GM12878 (cell line): ENCODE results near the gene UGGT2. TPM values are rescaled to one million over a fixed set of nuclear protein-coding genes. Genes with fewer than 3 reads are reported as not detected.

ENCODE experiments used
- ATAC-seq: fragments of 200-7000 bp; cut with Tn5 transposase; 3 replicates; pipeline ENCODE4 v1.9.1; 2020; ENCODE audit warnings: mild to moderate bottlenecking, moderate library complexity
- BruUV-seq: library from RNA; stranded (reverse); fragments of 400-500 nt; replicated peaks from 2 replicates; lab custom pipeline; 2021; lab: Mats Ljungman, UMichigan
- CTCF ChIA-PET: fragments of 300-600 bp; sonication (Branson Sonifier 250); formaldehyde crosslinking; extraction: SDS; loops from one replicate; lab custom pipeline; 2021; ENCODE audit warnings: inconsistent platforms; lab: Yijun Ruan, JAX
- POLR2A ChIA-PET: fragments of 350-600 bp; formaldehyde crosslinking; extraction: SDS; loops from one replicate; lab custom pipeline; 2021; ENCODE audit warnings: inconsistent platforms; lab: Charles Lee
- RAD21 ChIA-PET: fragments of 300-600 bp; sonication (Branson Sonifier 250); formaldehyde crosslinking; loops from one replicate; lab custom pipeline; 2023; ENCODE audit warnings: antibody characterized with exemption; ENCODE audit not compliant: unreplicated experiment; lab: Charles Lee
- SMC1A ChIA-PET: fragments of 300-600 bp; sonication (Branson Sonifier 250); formaldehyde crosslinking; loops from one replicate; lab custom pipeline; 2023; ENCODE audit not compliant: unreplicated experiment, uncharacterized antibody; lab: Charles Lee
- DNase-seq: peaks from one replicate; pipeline ENCODE4 v3.0.0-alpha.2; 2011; ENCODE audit warnings: low read depth, low spot score
- FAIRE-seq: peaks from 3 replicates; lab custom pipeline; 2011; peaks lifted over from hg19 to GRCh38; lab: Jason Lieb, UNC
- H2AFZ ChIP-seq: 2 replicates; pipeline ENCODE4 v1.6.0; 2011; ENCODE audit warnings: low read depth, low read length, control low read depth; ENCODE audit not compliant: control insufficient read depth
- H3K27ac ChIP-seq: 2 replicates; pipeline ENCODE4 v1.5.1; 2011; ENCODE audit warnings: control low read depth; ENCODE audit not compliant: control insufficient read depth, insufficient read depth
- H3K27me3 ChIP-seq, 2 experiments: replicated peaks in 1 of 2; 2 replicates each; pipeline versions ENCODE4 v1.6.0 to v1.6.1; 2011; ENCODE audit warnings: low read length in 1 of 2; ENCODE audit not compliant: control insufficient read depth in 2 of 2, insufficient read depth in 2 of 2
- H3K36me3 ChIP-seq, 2 experiments: 2 replicates each; pipeline ENCODE4 v1.5.1; 2011; ENCODE audit warnings: low read length in 1 of 2; ENCODE audit not compliant: control insufficient read depth in 2 of 2, insufficient read depth in 2 of 2
- H3K4me1 ChIP-seq: 2 replicates; pipeline ENCODE4 v1.6.1; 2011; ENCODE audit warnings: mild to moderate bottlenecking, low read length, moderate library complexity, mixed read lengths; ENCODE audit not compliant: control insufficient read depth, insufficient read depth
- H3K4me2 ChIP-seq: 2 replicates; pipeline ENCODE4 v1.6.0; 2011; ENCODE audit warnings: control low read depth; ENCODE audit not compliant: control insufficient read depth, insufficient read depth
- H3K4me3 ChIP-seq: fragments of 200-600 bp; sonication (generic); 2 replicates; pipeline ENCODE4 v1.5.1; 2016
- H3K79me2 ChIP-seq: 2 replicates; pipeline ENCODE4 v1.6.0; 2011; ENCODE audit warnings: low read length; ENCODE audit not compliant: control insufficient read depth, insufficient read depth
- H3K9ac ChIP-seq: 2 replicates; pipeline ENCODE4 v1.8.0; 2011; ENCODE audit warnings: low read length, control low read depth, mixed read lengths; ENCODE audit not compliant: control insufficient read depth, insufficient read depth
- H3K9me3 ChIP-seq: replicated peaks from 3 replicates; pipeline ENCODE4 v1.5.1; 2011; ENCODE audit warnings: mild to moderate bottlenecking, low read length; ENCODE audit not compliant: control insufficient read depth, insufficient read depth
- H4K20me1 ChIP-seq: 2 replicates; pipeline ENCODE4 v1.6.0; 2011; ENCODE audit not compliant: control insufficient read depth, insufficient read depth
- HDAC6 ChIP-seq: fragments of 200-600 bp; sonication (generic); IDR thresholded peaks from one replicate; pipeline ENCODE4 v1.8.0; 2017; ENCODE audit warnings: antibody characterized with exemption; ENCODE audit not compliant: unreplicated experiment
- IRF3 ChIP-seq: fragments of 450-650 bp; IDR thresholded peaks from 2 replicates; pipeline ENCODE4 v1.6.1; 2014; ENCODE audit warnings: mild to moderate bottlenecking
- NR2C1 ChIP-seq: fragments of 450-650 bp; IDR thresholded peaks from 2 replicates; pipeline ENCODE4 v1.6.1; 2017; ENCODE audit warnings: antibody characterized with exemption, mild to moderate bottlenecking, moderate library complexity
- SIX5 ChIP-seq: IDR thresholded peaks from 2 replicates; pipeline ENCODE4 v1.6.1; 2011; ENCODE audit warnings: mild to moderate bottlenecking, low read depth, low read length, moderate library complexity; ENCODE audit not compliant: severe bottlenecking
- SKIL ChIP-seq: fragments of 450-650 bp; IDR thresholded peaks from 2 replicates; pipeline ENCODE4 v1.6.1; 2017; ENCODE audit warnings: mild to moderate bottlenecking, low read depth, inconsistent platforms; ENCODE audit not compliant: poor library complexity, severe bottlenecking
- SMAD1 ChIP-seq: fragments of 450-650 bp; IDR thresholded peaks from 2 replicates; pipeline ENCODE4 v1.6.1; 2018; ENCODE audit warnings: mild to moderate bottlenecking, low read depth; ENCODE audit not compliant: partially characterized antibody
- STAT1 ChIP-seq: fragments of 450-650 bp; conservative IDR thresholded peaks from 2 replicates; pipeline ENCODE4 v1.6.1; 2014; ENCODE audit warnings: antibody characterized with exemption, mild to moderate bottlenecking
- TARDBP ChIP-seq: IDR thresholded peaks from 2 replicates; pipeline ENCODE4 v1.6.1; 2016; ENCODE audit warnings: borderline replicate concordance
- YY1 ChIP-seq: IDR thresholded peaks from 2 replicates; pipeline ENCODE4 v1.6.1; 2011; ENCODE audit warnings: low read depth, mild to moderate bottlenecking, low read length
- ZNF217 ChIP-seq: fragments of 450-650 bp; IDR thresholded peaks from 2 replicates; pipeline ENCODE4 v1.6.1; 2017; ENCODE audit warnings: antibody characterized with exemption, mild to moderate bottlenecking
- ZSCAN29 ChIP-seq: fragments of 450-650 bp; IDR thresholded peaks from 2 replicates; pipeline ENCODE4 v1.6.1; 2017; ENCODE audit warnings: mild to moderate bottlenecking, moderate library complexity
- WGBS: methylation state at CpG from one replicate; pipeline ENCODE4 v1.1.6; 2016; ENCODE audit warnings: low lambda C conversion rate; ENCODE audit not compliant: insufficient replicate concordance, insufficient coverage; ENCODE audit errors: missing lambda C conversion rate; 5-methylcytosine and 5-hydroxymethylcytosine counted together
- in situ Hi-C: fragments of 300-500 bp; cut with MboI; formaldehyde crosslinking; loops from 9 replicates; pipeline ENCODE4 v1.14.3; 2018; ENCODE audit warnings: mixed read lengths
- intact Hi-C: fragments of 100-400 bp; cut with micrococcal nuclease; formaldehyde crosslinking; loops from one replicate; pipeline ENCODE4 v1.14.2; 2022; ENCODE audit not compliant: unreplicated experiment
- polyA plus RNA-seq, 11 experiments: library from polyadenylated mRNA; depleted of rRNA in 4 of 11; unstranded in 6 of 11; stranded (reverse) in 5 of 11; fragments of >200 nt; fragmentation: Nextera tagmentation in 4 of 11; fragmentation: Illumina TruSeq in 1 of 11; extraction: Ambion mirVana in 4 of 11; extraction: Trizol in 1 of 11; gene quantifications; 1 replicate in 1 of 11; 2 replicates in 10 of 11; pipeline versions ENCODE4 v1.2.1 to v1.2.3, GENCODE V29; 2011 to 2016; ENCODE audit warnings: inconsistent platforms in 2 of 11, missing spikeins in 2 of 11, low read depth in 1 of 11
- total RNA-seq, 4 experiments: library from RNA; depleted of rRNA in 3 of 4; stranded (reverse); fragments of >200 nt in 3 of 4; fragmentation: Illumina TruSeq in 1 of 4; extraction: Trizol in 1 of 4; gene quantifications; 2 replicates each; pipeline versions ENCODE4 v1.2.1 to v1.2.3, GENCODE V29; 2013 to 2021

UGGT2 gene
- total and polyA plus RNA-seq, 10 of the 15 experiments (the other 5 are each of a cell fraction or from before 2014, with no cell fraction given), result 4.9 to 29.0 (median 17.3) TPM

- peaks cover 3 to 37% of the 10 kb centered on the region in 2 experiments for H3K36me3 ChIP-seq
These were observed 265.1 kb downstream of the UGGT2 start for GRCh38 chr13:95788100-95788463.

More at GRCh38 chr13:95788100-95788463, 265.1 kb downstream of the UGGT2 start:
- BruUV-seq, result no TSS peak
- ChIA-PET SMC1A (interaction anchor here (0.7 kb wide), 1 partner anchor 10 kb away, joined by 3 read pairs; no protein-coding TSS in a partner anchor), POLR2A (no interaction called here), RAD21 (no interaction called here), CTCF (interaction anchor here (1.5 kb wide), 1 partner anchor 13 kb away, joined by 5 read pairs; no protein-coding TSS in a partner anchor)
- Histone ChIP-seq H3K9ac (no peak overlapping the region), H2AFZ (no peak overlapping the region), H3K79me2 (no peaks in the 10 kb centered on the region), H4K20me1 (no peaks in the 10 kb centered on the region), H3K4me3 (no peak overlapping the region), H3K27me3 (no peaks in the 10 kb centered on the region), H3K4me2 (no peak overlapping the region), H3K27ac (no peak overlapping the region), H3K4me1 (no peaks in the 10 kb centered on the region), H3K9me3 (no peaks in the 10 kb centered on the region)
- DNase-seq, result no peak
- ATAC-seq, result no peak
- no peak for FAIRE-seq
- TF ChIP-seq HDAC6 (no peak), IRF3 (no peak), TARDBP (no peak), SKIL (no peak), SIX5 (no peak), STAT1 (no peak), NR2C1 (no peak), YY1 (no peak), ZNF217 (no peak), SMAD1 (no peak), ZSCAN29 (no peak)
- intact Hi-C loops (no loop called here), in situ Hi-C loops (no loop called here)
- 95% methylated on average over 2 of the region's 2 CpGs for WGBS
